Pancreas (tissue), 10 donors: ENCODE results near the gene LIMK2. TPM values are rescaled to one million over a fixed set of nuclear protein-coding genes. Genes with fewer than 3 reads are reported as not detected.
A peak's percentile ranks its signal among the peaks of the same experiment; 100 is the strongest.
"Not testable (repeated sequence)": the region's sequence is repeated elsewhere in the genome, so short reads cannot be mapped to it uniquely, and the experiment has no call there.

ENCODE experiments used
- ATAC-seq, 4 donors: fragments of 200-7000 bp; cut with Tn5 transposase; one replicate each; pipeline versions ENCODE4 v1.8.0 to v1.9.1; 2020; ENCODE audit warnings: mild to moderate bottlenecking in 4 of 4, moderate library complexity in 4 of 4
- DNase-seq, 6 donors: peaks; one replicate each; pipeline ENCODE4 v3.0.0-alpha.2; 2020
- FAIRE-seq: peaks from 2 replicates; lab custom pipeline; 2012; peaks lifted over from hg19 to GRCh38; lab: Jason Lieb, UNC
- H3K27ac ChIP-seq, 4 donors: fragments of 200-600 bp; sonication (generic); 1 replicate in 3 of 4; 2 replicates in 1 of 4; pipeline versions ENCODE4 v1.5.0 to v1.8.0; 2020
- H3K27me3 ChIP-seq, 4 donors: fragments of 200-600 bp; one replicate each; pipeline ENCODE4 v1.8.0; 2021
- H3K36me3 ChIP-seq, 3 donors: fragments of 200-600 bp; sonication (generic) in 1 of 3; one replicate each; pipeline versions ENCODE4 v1.5.0 to v1.8.0; 2020 to 2021
- H3K4me1 ChIP-seq, 3 donors: fragments of 200-600 bp; one replicate each; pipeline ENCODE4 v1.8.0; 2021
- H3K4me3 ChIP-seq, 4 donors: fragments of 200-600 bp; sonication (generic) in 2 of 4; one replicate each; pipeline versions ENCODE4 v1.5.0 to v1.8.0; 2020 to 2021
- H3K9me3 ChIP-seq, 4 donors: fragments of 200-600 bp; one replicate each; pipeline ENCODE4 v1.8.0; 2021
- CTCF ChIP-seq, 4 donors: fragments of 200-600 bp; sonication (generic) in 3 of 4; IDR thresholded peaks; one replicate each; pipeline versions ENCODE4 v1.5.0 to v1.8.0; 2021; ENCODE audit warnings: antibody characterized with exemption in 4 of 4
- WGBS, 2 donors: extraction: QIAGEN DNeasy Blood & Tissue Kit; methylation state at CpG; one replicate each; pipeline ENCODE4 v1.1.7; 2013; 5-methylcytosine and 5-hydroxymethylcytosine counted together
- intact Hi-C, 3 donors: fragments of 100-400 bp; cut with DNase I; formaldehyde crosslinking; loops; one replicate each; pipeline versions ENCODE4 v1.11.1 to v1.14.2; 2022
- polyA plus RNA-seq, 2 donors: library from polyadenylated mRNA; stranded (reverse); fragments of 200-250 nt; gene quantifications; one replicate each; pipeline ENCODE4 v1.2.3, GENCODE V29; 2013
- total RNA-seq, 6 donors: library from RNA; stranded (reverse); fragmentation: NEBNext Ultra II Directional in 4 of 6; extraction: Animal tissue kit (Norgen Biotek cat#: 25700) in 4 of 6; gene quantifications; one replicate each; pipeline versions ENCODE4 v1.2.1 to v1.2.4, GENCODE V29; 2021 to 2023
- donor health status: healthy with polysubstance abuse.
- donor health status: DM: no; HTN: no; CAD: no; lungs with moderate emphysema.
- donor health status: DM: no; HTN: no; CAD: no.
- donor health status: control.
- donor health status: control.
- donor health status: Bipolar disorder and iron deficiency.
- donor health status: DM: yes; HTN: yes; CAD: no.
- donor health status: DM: no; HTN: no; CAD: no.
- donor health status: DM: no; HTN: no; CAD: no.
- donor health status: DM: yes; HTN: yes; CAD: no.

LIMK2 gene
- total and polyA plus RNA-seq, 8 donors: 20.5 to 34.9 (median 25.1) TPM

- intact Hi-C loops: no loop called here
- ATAC-seq (no peak), DNase-seq (no peak), FAIRE-seq (no peak)
- no peaks in the 10 kb centered on the region for H3K27me3 ChIP-seq
- H3K36me3 ChIP-seq: no peaks in the 10 kb centered on the region
- no peaks in the 10 kb centered on the region for H3K9me3 ChIP-seq
- 89 to 94% methylated on average over 3 of the region's 3 CpGs for WGBS, 2 donors
- no peak overlapping the region for H3K4me3 ChIP-seq
- TF ChIP-seq CTCF (IDR thresholded peaks at IDR 0.05): no peak
- peaks cover 20 to 42% (median 25%) of the 10 kb centered on the region in 3 donors for H3K4me1 ChIP-seq
- no peak overlapping the region for H3K27ac ChIP-seq
Observed at GRCh38 chr22:31233001-31233400, 20.9 kb downstream of the LIMK2 start.

- Histone ChIP-seq H3K27ac (no peak overlapping the region), H3K4me3 (no peak overlapping the region), H3K36me3 (no peaks in the 10 kb centered on the region), H3K4me1 (peaks cover 11 to 22% (median 11%) of the 10 kb centered on the region in 3 donors), H3K9me3 (no peaks in the 10 kb centered on the region), H3K27me3 (no peaks in the 10 kb centered on the region)
- DNase-seq: no peak
- intact Hi-C loops: no loop called here
- no peak for FAIRE-seq
- 80 to 90% methylated on average over 3 of the region's 3 CpGs for WGBS, 2 donors
- ATAC-seq: no peak
- no peak for TF ChIP-seq CTCF (IDR thresholded peaks at IDR 0.05)
Observed at GRCh38 chr22:31235081-31235480, 23.0 kb downstream of the LIMK2 start.

- FAIRE-seq, H3K9me3 ChIP-seq, DNase-seq, H3K27me3 ChIP-seq, H3K36me3 ChIP-seq, H3K4me3 ChIP-seq, ATAC-seq, H3K27ac ChIP-seq, intact Hi-C loops: not testable (repeated sequence)
- peaks cover under 1 to 13% (median 2%) of the 10 kb centered on the region in 3 donors for H3K4me1 ChIP-seq
- 96 to 100% methylated on average over 4 of the region's 4 CpGs for WGBS, 2 donors
Observed at GRCh38 chr22:31236044-31236443, 23.9 kb downstream of the LIMK2 start.

- Histone ChIP-seq H3K27me3 (no peaks in the 10 kb centered on the region), H3K36me3 (no peaks in the 10 kb centered on the region), H3K4me3 (no peak overlapping the region), H3K27ac (no peak overlapping the region), H3K4me1 (peaks cover 0 to 4% (median 0%) of the 10 kb centered on the region in 3 donors), H3K9me3 (no peaks in the 10 kb centered on the region)
- intact Hi-C loops: no loop called here
- no peak for ATAC-seq
- FAIRE-seq: no peak
- 92 to 100% methylated on average over 1 of the region's 1 CpG for WGBS, 2 donors
- no peak for TF ChIP-seq CTCF (IDR thresholded peaks at IDR 0.05)
- DNase-seq: no peak
Observed at GRCh38 chr22:31238057-31238456, 26.0 kb downstream of the LIMK2 start.

- H3K4me1 ChIP-seq: no peaks in the 10 kb centered on the region
- DNase-seq: no peak
- no peaks in the 10 kb centered on the region for H3K27me3 ChIP-seq
- no peak for TF ChIP-seq CTCF (IDR thresholded peaks at IDR 0.05)
- intact Hi-C loops: no loop called here
- FAIRE-seq: no peak
- 67 to 68% methylated on average over 6 of the region's 6 CpGs for WGBS, 2 donors
- no peak overlapping the region for H3K27ac ChIP-seq
- H3K4me3 ChIP-seq: no peak overlapping the region
- H3K9me3 ChIP-seq: no peaks in the 10 kb centered on the region
- no peaks in the 10 kb centered on the region for H3K36me3 ChIP-seq
- ATAC-seq: peak in 1 of 4 donors; percentile 18
Observed at GRCh38 chr22:31239771-31240370, 27.8 kb downstream of the LIMK2 start.
